Ishikawa (cell line): ENCODE measurements around the gene KCNC1.

Experiments
- CEBPB ChIP-seq: IDR thresholded peaks from 2 replicates; pipeline ENCODE4 v1.6.1; 2012
- EGR1 ChIP-seq: IDR thresholded peaks from 2 replicates; pipeline ENCODE4 v1.6.1; 2012
- EP300 ChIP-seq: IDR thresholded peaks from 2 replicates; pipeline ENCODE4 v1.6.1; 2012; ENCODE audit warnings: borderline replicate concordance
- RAD21 ChIP-seq: IDR thresholded peaks from 2 replicates; pipeline ENCODE4 v1.6.1; 2012; ENCODE audit warnings: low read depth
- TF ChIP-seq, protein P1 (sequence below): IDR thresholded peaks from 2 replicates; pipeline ENCODE4 v1.6.1; 2012; ENCODE audit warnings: low read depth, mild to moderate bottlenecking
- TF ChIP-seq, protein P2 (sequence below): IDR thresholded peaks from 2 replicates; pipeline ENCODE4 v1.6.1; 2012

GRCh38 chr11:17771841-17772401, 37.3 kb downstream of the KCNC1 start:
- TF ChIP-seq CEBPB (no peak), RAD21 (no peak), EGR1 (no peak), EP300 (no peak)
- TF ChIP-seq, protein P1, sequence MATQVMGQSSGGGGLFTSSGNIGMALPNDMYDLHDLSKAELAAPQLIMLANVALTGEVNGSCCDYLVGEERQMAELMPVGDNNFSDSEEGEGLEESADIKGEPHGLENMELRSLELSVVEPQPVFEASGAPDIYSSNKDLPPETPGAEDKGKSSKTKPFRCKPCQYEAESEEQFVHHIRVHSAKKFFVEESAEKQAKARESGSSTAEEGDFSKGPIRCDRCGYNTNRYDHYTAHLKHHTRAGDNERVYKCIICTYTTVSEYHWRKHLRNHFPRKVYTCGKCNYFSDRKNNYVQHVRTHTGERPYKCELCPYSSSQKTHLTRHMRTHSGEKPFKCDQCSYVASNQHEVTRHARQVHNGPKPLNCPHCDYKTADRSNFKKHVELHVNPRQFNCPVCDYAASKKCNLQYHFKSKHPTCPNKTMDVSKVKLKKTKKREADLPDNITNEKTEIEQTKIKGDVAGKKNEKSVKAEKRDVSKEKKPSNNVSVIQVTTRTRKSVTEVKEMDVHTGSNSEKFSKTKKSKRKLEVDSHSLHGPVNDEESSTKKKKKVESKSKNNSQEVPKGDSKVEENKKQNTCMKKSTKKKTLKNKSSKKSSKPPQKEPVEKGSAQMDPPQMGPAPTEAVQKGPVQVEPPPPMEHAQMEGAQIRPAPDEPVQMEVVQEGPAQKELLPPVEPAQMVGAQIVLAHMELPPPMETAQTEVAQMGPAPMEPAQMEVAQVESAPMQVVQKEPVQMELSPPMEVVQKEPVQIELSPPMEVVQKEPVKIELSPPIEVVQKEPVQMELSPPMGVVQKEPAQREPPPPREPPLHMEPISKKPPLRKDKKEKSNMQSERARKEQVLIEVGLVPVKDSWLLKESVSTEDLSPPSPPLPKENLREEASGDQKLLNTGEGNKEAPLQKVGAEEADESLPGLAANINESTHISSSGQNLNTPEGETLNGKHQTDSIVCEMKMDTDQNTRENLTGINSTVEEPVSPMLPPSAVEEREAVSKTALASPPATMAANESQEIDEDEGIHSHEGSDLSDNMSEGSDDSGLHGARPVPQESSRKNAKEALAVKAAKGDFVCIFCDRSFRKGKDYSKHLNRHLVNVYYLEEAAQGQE, result no peak
- TF ChIP-seq, protein P2, sequence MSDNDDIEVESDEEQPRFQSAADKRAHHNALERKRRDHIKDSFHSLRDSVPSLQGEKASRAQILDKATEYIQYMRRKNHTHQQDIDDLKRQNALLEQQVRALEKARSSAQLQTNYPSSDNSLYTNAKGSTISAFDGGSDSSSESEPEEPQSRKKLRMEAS, result no peak
